SK-N-MC (cell line): ENCODE data around the gene CCL20.

Experiments
- EZH2 ChIP-seq: fragments of 200-600 bp; sonication (generic); IDR thresholded peaks from one replicate; pipeline ENCODE4 v1.6.1; 2017; ENCODE audit warnings: antibody characterized with exemption
- FOXP2 ChIP-seq: optimal IDR thresholded peaks from 2 replicates; pipeline ENCODE3; 2011; ENCODE audit warnings: mild to moderate bottlenecking, moderate library complexity; ENCODE audit not compliant: insufficient read depth; ENCODE audit errors: extremely low read length, control extremely low read depth
- POLR2AphosphoS5 ChIP-seq: IDR thresholded peaks from 2 replicates; pipeline ENCODE4 v1.6.1; 2012; ENCODE audit warnings: mild to moderate bottlenecking, low read depth, low read length, borderline replicate concordance

GRCh38 chr2:227774011-227774624, 39.5 kb upstream of the CCL20 start:
- TF ChIP-seq EZH2 (no peak), POLR2AphosphoS5 (no peak), FOXP2 (no peak)
